Measurements from ENCODE around the gene CTDP1. TPM values are rescaled to one million over a fixed set of nuclear protein-coding genes. Genes with fewer than 3 reads are reported as not detected.
A peak's percentile ranks its signal among the peaks of the same experiment; 100 is the strongest.

CTDP1 gene
- total RNA-seq, 1 experiment from 2014 or later, result 33.7 TPM

- no peak overlapping the region for H2AK5ac ChIP-seq (ENCODE audit: insufficient read length, low read length)
- H2BK5ac ChIP-seq (ENCODE audit: insufficient read length, low read length), result no peak overlapping the region
- H3K27ac ChIP-seq (ENCODE audit: insufficient read length, low read depth, low read length), result no peak overlapping the region
- no peak overlapping the region for H2BK15ac ChIP-seq (ENCODE audit: low read depth, low read length)
- no peaks in the 10 kb centered on the region for H3K27me3 ChIP-seq (ENCODE audit: insufficient read depth, low read length)
- no peaks in the 10 kb centered on the region for H3K23me2 ChIP-seq (ENCODE audit: insufficient read length, low read depth, low read length, poor library complexity, severe bottlenecking)
- WGBS (ENCODE audit: extremely low coverage, insufficient read length, low lambda C conversion rate), result no CpG with 5 or more reads among the region's 4 CpGs
- H3K56ac ChIP-seq (ENCODE audit: insufficient read length, low read depth, low read length), result no peak overlapping the region
- no peak overlapping the region for H3K18ac ChIP-seq (ENCODE audit: insufficient read length, low read depth, low read length)
- Mint-ChIP-seq H3K36me3 (ENCODE audit: insufficient read depth in 1 of 3, low read depth in 3 of 3) (peaks cover 15 to 58% (median 40%) of the 10 kb centered on the region in 3 experiments; a peak in 6 of 7 replicates), H3K9me3 (no peaks in the 10 kb centered on the region), H3K4me3 (no peak overlapping the region), H3K27ac (peak overlapping the region in 2 of 3 experiments; percentile 36 to 44; a peak in 2 of 7 replicates), H3K27me3 (ENCODE audit: low read depth) (no peaks in the 10 kb centered on the region; the same call in 1 of the 2 replicates), H3K4me1 (no peaks in the 10 kb centered on the region)
- no peak overlapping the region for H4K5ac ChIP-seq (ENCODE audit: insufficient read length, low read depth, low read length)
- H2AFZ ChIP-seq (ENCODE audit: low read length), result no peak overlapping the region
- H4K8ac ChIP-seq (replicated peaks; ENCODE audit: insufficient read length, low read depth, low read length), result no peak overlapping the region
- no peaks in the 10 kb centered on the region for H3K79me1 ChIP-seq (ENCODE audit: insufficient read depth, low read depth, low read length, poor library complexity, severe bottlenecking)
- no peaks in the 10 kb centered on the region for H3K79me2 ChIP-seq (ENCODE audit: insufficient read depth, low read length)
- DNase-seq, result no peak
- no peak overlapping the region for H3K4me2 ChIP-seq (ENCODE audit: insufficient read depth, insufficient read length, low read length)
- no peak overlapping the region for H3K4ac ChIP-seq (ENCODE audit: low read depth, low read length)
- no peak overlapping the region for H2BK12ac ChIP-seq (ENCODE audit: insufficient read length, low read depth, low read length)
- H3T11ph ChIP-seq (ENCODE audit: low read length), result no peak overlapping the region
- H3K9me3 ChIP-seq (ENCODE audit: control insufficient read depth, low read depth, low read length), result no peaks in the 10 kb centered on the region
- peak overlapping the region; percentile 56; the same call in 1 of the 2 replicates for H3K14ac ChIP-seq (ENCODE audit: insufficient read depth, low read length)
- no peak overlapping the region for H3K9ac ChIP-seq (ENCODE audit: extremely low read depth, insufficient read length, low read length)
- H3K4me1 ChIP-seq (ENCODE audit: insufficient read depth, low read length), result no peaks in the 10 kb centered on the region
- H3K23ac ChIP-seq (ENCODE audit: insufficient read length, low read depth, low read length), result no peak overlapping the region
- no peak overlapping the region for H4K91ac ChIP-seq (ENCODE audit: insufficient read length, low read depth, low read length)
- H2BK20ac ChIP-seq (ENCODE audit: low read depth, low read length, poor library complexity, severe bottlenecking), result no peak overlapping the region
- no peak for TF ChIP-seq CTCF (conservative IDR thresholded peaks at IDR 0.05)
- H2BK120ac ChIP-seq (ENCODE audit: low read depth, low read length, poor library complexity, severe bottlenecking), result no peak overlapping the region
- H4K20me1 ChIP-seq (ENCODE audit: control insufficient read depth, insufficient read depth, insufficient read length), result no peaks in the 10 kb centered on the region
Measured at GRCh38 chr18:79742076-79742475, 62.5 kb downstream of the CTDP1 start.

All from H9 (cell line).